Type B pancreatic cell (in vitro differentiated cells): ENCODE data around the gene UBR1. TPM values are rescaled to one million over a fixed set of nuclear protein-coding genes. Genes with fewer than 3 reads are reported as not detected.

Experiments used
- DNase-seq: peaks from one replicate; pipeline ENCODE4 v3.0.0; 2021; ENCODE audit warnings: mixed read lengths; ENCODE audit not compliant: unreplicated experiment; ENCODE audit errors: extremely low spot score
- H3K27ac Mint-ChIP-seq: 2 replicates; pipeline ENCODE4 v1.8.0; 2021; ENCODE audit warnings: mild to moderate bottlenecking, mixed read lengths
- H3K27me3 Mint-ChIP-seq: 2 replicates; pipeline ENCODE4 v1.8.0; 2021; ENCODE audit warnings: mixed read lengths
- H3K36me3 Mint-ChIP-seq: 2 replicates; pipeline ENCODE4 v1.8.0; 2021; ENCODE audit warnings: mixed read lengths
- H3K4me1 Mint-ChIP-seq: one replicate; pipeline ENCODE4 v1.8.0; 2021; ENCODE audit warnings: mixed read lengths; ENCODE audit not compliant: unreplicated experiment
- H3K4me3 Mint-ChIP-seq: 2 replicates; pipeline ENCODE4 v1.8.0; 2021; ENCODE audit warnings: mild to moderate bottlenecking, mixed read lengths
- H3K9me3 Mint-ChIP-seq: 2 replicates; pipeline ENCODE4 v1.8.0; 2021; ENCODE audit warnings: mixed read lengths
- total RNA-seq: library from RNA; stranded (reverse); gene quantifications from 2 replicates; pipeline ENCODE4 v1.2.1, GENCODE V29; 2021; ENCODE audit warnings: low replicate concordance
- TF ChIP-seq, protein P1 (sequence below): fragments of 200-600 bp; sonication (generic); conservative IDR thresholded peaks from 2 replicates; pipeline ENCODE4 v1.5.0; 2021; ENCODE audit warnings: antibody characterized with exemption, mild to moderate bottlenecking

Gene UBR1
- total RNA-seq, 1 donor from 2014 or later = 28.3 TPM

DNA sequence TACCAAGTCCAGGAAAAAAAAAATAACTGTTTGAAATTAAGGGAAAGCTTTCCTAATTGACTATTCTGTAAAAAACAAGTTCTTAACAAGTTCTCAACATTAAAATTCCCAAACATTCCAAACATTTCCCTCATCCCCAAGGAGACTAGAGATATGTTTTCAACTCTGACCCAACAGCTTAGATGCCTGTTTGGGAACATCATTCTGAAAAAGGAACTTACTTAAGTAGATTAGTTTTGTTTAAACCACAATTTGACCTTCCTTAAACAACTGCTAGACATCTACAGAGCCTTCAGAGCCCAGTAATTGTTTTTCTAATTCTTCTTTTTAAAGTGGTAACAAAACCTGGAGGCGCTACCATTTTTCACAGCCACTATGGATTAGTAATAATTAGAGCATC, 12.8 kb downstream of the UBR1 start:
- DNase-seq = no peak
- Mint-ChIP-seq H3K4me3 (no peak overlapping the region), H3K9me3 (peaks cover 4% of the 10 kb centered on the region)

GRCh38 chr15:43091859-43092258, 14.0 kb downstream of the UBR1 start:
- TF ChIP-seq, protein P1, sequence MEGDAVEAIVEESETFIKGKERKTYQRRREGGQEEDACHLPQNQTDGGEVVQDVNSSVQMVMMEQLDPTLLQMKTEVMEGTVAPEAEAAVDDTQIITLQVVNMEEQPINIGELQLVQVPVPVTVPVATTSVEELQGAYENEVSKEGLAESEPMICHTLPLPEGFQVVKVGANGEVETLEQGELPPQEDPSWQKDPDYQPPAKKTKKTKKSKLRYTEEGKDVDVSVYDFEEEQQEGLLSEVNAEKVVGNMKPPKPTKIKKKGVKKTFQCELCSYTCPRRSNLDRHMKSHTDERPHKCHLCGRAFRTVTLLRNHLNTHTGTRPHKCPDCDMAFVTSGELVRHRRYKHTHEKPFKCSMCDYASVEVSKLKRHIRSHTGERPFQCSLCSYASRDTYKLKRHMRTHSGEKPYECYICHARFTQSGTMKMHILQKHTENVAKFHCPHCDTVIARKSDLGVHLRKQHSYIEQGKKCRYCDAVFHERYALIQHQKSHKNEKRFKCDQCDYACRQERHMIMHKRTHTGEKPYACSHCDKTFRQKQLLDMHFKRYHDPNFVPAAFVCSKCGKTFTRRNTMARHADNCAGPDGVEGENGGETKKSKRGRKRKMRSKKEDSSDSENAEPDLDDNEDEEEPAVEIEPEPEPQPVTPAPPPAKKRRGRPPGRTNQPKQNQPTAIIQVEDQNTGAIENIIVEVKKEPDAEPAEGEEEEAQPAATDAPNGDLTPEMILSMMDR = no peak
- Mint-ChIP-seq H3K4me1 (peaks cover 13% of the 10 kb centered on the region), H3K4me3 (no peak overlapping the region), H3K9me3 (peaks cover 4% of the 10 kb centered on the region), H3K27me3 (no peaks in the 10 kb centered on the region), H3K36me3 (peaks cover 22% of the 10 kb centered on the region), H3K27ac (no peak overlapping the region)
- no peak for DNase-seq

More for the DNA sequence above, 12.8 kb downstream of the UBR1 start:
- Mint-ChIP-seq H3K27me3 (no peaks in the 10 kb centered on the region), H3K4me1 (peaks cover 19% of the 10 kb centered on the region), H3K27ac (no peak overlapping the region), H3K36me3 (peaks cover 28% of the 10 kb centered on the region)
- TF ChIP-seq, protein P1 = no peak

DNA sequence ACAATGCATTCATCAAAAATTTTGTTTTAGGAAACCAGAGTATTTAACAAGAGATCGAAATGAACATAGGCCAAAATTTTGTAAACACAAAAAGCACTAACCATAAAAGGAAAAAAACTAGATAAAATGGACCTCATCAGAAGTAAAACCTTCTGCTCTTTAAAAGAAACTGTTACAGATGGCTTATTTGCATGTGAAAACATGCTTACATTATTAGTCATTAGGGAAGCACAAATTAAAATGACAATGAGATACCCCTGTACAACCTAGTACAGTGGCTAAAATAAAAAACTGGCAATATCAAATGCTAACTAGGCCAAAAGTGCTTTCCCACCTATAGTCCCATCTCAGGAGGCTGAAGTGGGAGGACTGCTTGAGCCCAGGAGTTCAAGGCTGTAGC, 19.3 kb downstream of the UBR1 start:
- H3K27me3 Mint-ChIP-seq = no peaks in the 10 kb centered on the region
- H3K4me1 Mint-ChIP-seq = no peaks in the 10 kb centered on the region
- DNase-seq = no peak
- no peak overlapping the region for H3K27ac Mint-ChIP-seq
- TF ChIP-seq, protein P1 = no peak
- peaks cover 16% of the 10 kb centered on the region for H3K36me3 Mint-ChIP-seq
- H3K9me3 Mint-ChIP-seq = no peaks in the 10 kb centered on the region
- H3K4me3 Mint-ChIP-seq = no peak overlapping the region

- no peak overlapping the region for H3K4me3 Mint-ChIP-seq
- no peaks in the 10 kb centered on the region for H3K4me1 Mint-ChIP-seq
- no peak overlapping the region for H3K27ac Mint-ChIP-seq
- no peak for DNase-seq
- TF ChIP-seq, protein P1 = no peak
- H3K36me3 Mint-ChIP-seq = peaks cover 16% of the 10 kb centered on the region
- H3K27me3 Mint-ChIP-seq = no peaks in the 10 kb centered on the region
- no peaks in the 10 kb centered on the region for H3K9me3 Mint-ChIP-seq
Observed at GRCh38 chr15:43085921-43086320, 19.9 kb downstream of the UBR1 start.

GRCh38 chr15:43082509-43082908, 23.3 kb downstream of the UBR1 start:
- H3K4me3 Mint-ChIP-seq = no peak overlapping the region
- H3K27me3 Mint-ChIP-seq = no peaks in the 10 kb centered on the region
- TF ChIP-seq, protein P1 = no peak
- no peak for DNase-seq
- H3K9me3 Mint-ChIP-seq = no peaks in the 10 kb centered on the region
- no peaks in the 10 kb centered on the region for H3K4me1 Mint-ChIP-seq
- H3K36me3 Mint-ChIP-seq = peaks cover 35% of the 10 kb centered on the region
- no peak overlapping the region for H3K27ac Mint-ChIP-seq

- no peak overlapping the region for H3K4me3 Mint-ChIP-seq
- TF ChIP-seq, protein P1 = no peak
- H3K9me3 Mint-ChIP-seq = no peaks in the 10 kb centered on the region
- H3K4me1 Mint-ChIP-seq = no peaks in the 10 kb centered on the region
- DNase-seq = no peak
- peaks cover 31% of the 10 kb centered on the region for H3K36me3 Mint-ChIP-seq
- no peaks in the 10 kb centered on the region for H3K27me3 Mint-ChIP-seq
- no peak overlapping the region for H3K27ac Mint-ChIP-seq
Observed at GRCh38 chr15:43081283-43081682, 24.6 kb downstream of the UBR1 start.
